ENCODE data around the gene PPARA. TPM values are rescaled to one million over a fixed set of nuclear protein-coding genes. Genes with fewer than 3 reads are reported as not detected.

Gene PPARA
- total and polyA plus RNA-seq, 2 of the 4 experiments (the other 2 are of a cell fraction) = 3.1 to 7.0 TPM

DNA sequence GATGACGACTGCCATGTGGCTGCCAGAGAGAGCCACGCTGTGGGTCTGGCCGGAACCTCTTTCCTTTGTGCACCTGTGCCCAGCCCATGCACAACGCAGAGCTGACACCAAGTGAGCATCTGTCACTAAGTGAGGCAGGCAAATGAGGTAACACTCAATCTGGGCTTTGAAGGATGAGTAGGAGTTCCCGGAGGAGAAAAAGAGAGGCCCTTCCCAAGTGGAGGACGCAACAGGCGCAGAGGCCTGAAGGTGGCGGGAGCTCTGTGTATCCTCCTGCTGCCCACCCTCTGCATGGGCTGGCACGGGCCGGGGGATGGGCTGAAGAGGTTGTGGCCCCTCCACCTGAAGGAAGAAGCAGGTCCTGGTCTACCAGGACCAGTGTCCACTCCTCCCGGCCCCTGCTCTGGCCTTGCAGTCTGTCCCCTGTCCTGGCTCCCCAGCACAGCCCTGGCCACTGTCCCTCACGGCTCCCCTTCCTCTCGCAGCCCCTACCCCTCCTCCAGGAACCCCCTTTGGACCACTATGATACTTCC is 23.4 kb upstream of the PPARA start:
- H4K91ac ChIP-seq (ENCODE audit: insufficient read depth, low read depth, low read length) = no peak overlapping the region
- H3K4me2 ChIP-seq (ENCODE audit: low read depth, low read length) = no peak overlapping the region
- intact Hi-C loops (cut with micrococcal nuclease) (no loop called here), dilution Hi-C loops (cut with HindIII; ENCODE audit: low sequenced_read_pairs, unreplicated experiment) (no loop called here), in situ Hi-C loops (cut with MboI; ENCODE audit: low sequenced_read_pairs) (loop anchor here (25.0 kb wide), 1 partner anchor 410 kb away; the partner anchor contains the start of gene CELSR1)
- H2BK20ac ChIP-seq (ENCODE audit: low read depth, low read length) = no peak overlapping the region
- ChIA-PET POLR2A (ENCODE audit: unreplicated experiment) (no interaction called here), CTCF (no interaction called here)
- no peak overlapping the region for H2BK15ac ChIP-seq (ENCODE audit: low read depth, low read length)
- no peak overlapping the region for H3K14ac ChIP-seq (replicated peaks; ENCODE audit: low read depth, low read length)
- H2BK120ac ChIP-seq (ENCODE audit: low read depth, low read length) = no peak overlapping the region
- H3K79me1 ChIP-seq (ENCODE audit: low read depth in 1 of 2, low read length in 2 of 2) = no peaks in the 10 kb centered on the region
- H3K18ac ChIP-seq (ENCODE audit: low read depth, low read length) = no peak overlapping the region
- H3K56ac ChIP-seq (ENCODE audit: extremely low read depth, insufficient read depth, low read length) = no peak overlapping the region
- ATAC-seq (ENCODE audit: low read depth) (no peak), DNase-seq (no peak)
- 95% methylated on average over 8 of the region's 13 CpGs; no CpG with 5 or more reads in 1 of the 2 experiments for WGBS, 2 experiments (ENCODE audit: extremely low coverage in 2 of 2, insufficient read length in 1 of 2)
- no peak overlapping the region for H2AK5ac ChIP-seq (ENCODE audit: low read depth, low read length)
- H3K4me3 ChIP-seq (ENCODE audit: insufficient read depth, low read depth, low read length) = no peak overlapping the region
- H3K23ac ChIP-seq (ENCODE audit: low read depth, low read length) = no peak overlapping the region
- no peaks in the 10 kb centered on the region; the same call in 1 of the 2 replicates for H3K27me3 ChIP-seq (ENCODE audit: control insufficient read depth, insufficient read depth, low read length)
- H2AK9ac ChIP-seq (replicated peaks; ENCODE audit: low read depth, low read length, poor library complexity) = no peak overlapping the region
- H3K36me3 ChIP-seq (ENCODE audit: control insufficient read depth, insufficient read depth, low read length) = no peaks in the 10 kb centered on the region
- no peaks in the 10 kb centered on the region for H3K9me3 ChIP-seq (ENCODE audit: control insufficient read depth, insufficient read depth, low read length)
- TF ChIP-seq, protein P1, sequence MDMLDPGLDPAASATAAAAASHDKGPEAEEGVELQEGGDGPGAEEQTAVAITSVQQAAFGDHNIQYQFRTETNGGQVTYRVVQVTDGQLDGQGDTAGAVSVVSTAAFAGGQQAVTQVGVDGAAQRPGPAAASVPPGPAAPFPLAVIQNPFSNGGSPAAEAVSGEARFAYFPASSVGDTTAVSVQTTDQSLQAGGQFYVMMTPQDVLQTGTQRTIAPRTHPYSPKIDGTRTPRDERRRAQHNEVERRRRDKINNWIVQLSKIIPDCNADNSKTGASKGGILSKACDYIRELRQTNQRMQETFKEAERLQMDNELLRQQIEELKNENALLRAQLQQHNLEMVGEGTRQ (IDR thresholded peaks at IDR 0.05; ENCODE audit: low read depth, low read length) = no peak
- TF ChIP-seq RCOR1 (IDR thresholded peaks at IDR 0.05; ENCODE audit: insufficient replicate concordance, low read length) = no peak
- no peak for TF ChIP-seq CEBPB (IDR thresholded peaks at IDR 0.05; ENCODE audit: low read depth, low read length)
- no peak for TF ChIP-seq POLR2A (IDR thresholded peaks at IDR 0.05; ENCODE audit: low read depth, low read length)
- TF ChIP-seq, protein P2, sequence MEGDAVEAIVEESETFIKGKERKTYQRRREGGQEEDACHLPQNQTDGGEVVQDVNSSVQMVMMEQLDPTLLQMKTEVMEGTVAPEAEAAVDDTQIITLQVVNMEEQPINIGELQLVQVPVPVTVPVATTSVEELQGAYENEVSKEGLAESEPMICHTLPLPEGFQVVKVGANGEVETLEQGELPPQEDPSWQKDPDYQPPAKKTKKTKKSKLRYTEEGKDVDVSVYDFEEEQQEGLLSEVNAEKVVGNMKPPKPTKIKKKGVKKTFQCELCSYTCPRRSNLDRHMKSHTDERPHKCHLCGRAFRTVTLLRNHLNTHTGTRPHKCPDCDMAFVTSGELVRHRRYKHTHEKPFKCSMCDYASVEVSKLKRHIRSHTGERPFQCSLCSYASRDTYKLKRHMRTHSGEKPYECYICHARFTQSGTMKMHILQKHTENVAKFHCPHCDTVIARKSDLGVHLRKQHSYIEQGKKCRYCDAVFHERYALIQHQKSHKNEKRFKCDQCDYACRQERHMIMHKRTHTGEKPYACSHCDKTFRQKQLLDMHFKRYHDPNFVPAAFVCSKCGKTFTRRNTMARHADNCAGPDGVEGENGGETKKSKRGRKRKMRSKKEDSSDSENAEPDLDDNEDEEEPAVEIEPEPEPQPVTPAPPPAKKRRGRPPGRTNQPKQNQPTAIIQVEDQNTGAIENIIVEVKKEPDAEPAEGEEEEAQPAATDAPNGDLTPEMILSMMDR (conservative IDR thresholded peaks at IDR 0.05; ENCODE audit: low read depth, low read length) = no peak
- TF ChIP-seq CHD1 (IDR thresholded peaks at IDR 0.05; ENCODE audit: low read depth, low read length) = no peak
- TF ChIP-seq, protein P3, sequence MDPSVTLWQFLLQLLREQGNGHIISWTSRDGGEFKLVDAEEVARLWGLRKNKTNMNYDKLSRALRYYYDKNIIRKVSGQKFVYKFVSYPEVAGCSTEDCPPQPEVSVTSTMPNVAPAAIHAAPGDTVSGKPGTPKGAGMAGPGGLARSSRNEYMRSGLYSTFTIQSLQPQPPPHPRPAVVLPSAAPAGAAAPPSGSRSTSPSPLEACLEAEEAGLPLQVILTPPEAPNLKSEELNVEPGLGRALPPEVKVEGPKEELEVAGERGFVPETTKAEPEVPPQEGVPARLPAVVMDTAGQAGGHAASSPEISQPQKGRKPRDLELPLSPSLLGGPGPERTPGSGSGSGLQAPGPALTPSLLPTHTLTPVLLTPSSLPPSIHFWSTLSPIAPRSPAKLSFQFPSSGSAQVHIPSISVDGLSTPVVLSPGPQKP (IDR thresholded peaks at IDR 0.05; ENCODE audit: borderline replicate concordance, low read depth, low read length) = no peak
- H3K4ac ChIP-seq (ENCODE audit: low read depth, low read length) = no peak overlapping the region
- no peak overlapping the region for H2AFZ ChIP-seq (replicated peaks; ENCODE audit: low read length, poor library complexity)
- H2BK5ac ChIP-seq (ENCODE audit: low read depth, low read length, poor library complexity, severe bottlenecking) = no peak overlapping the region
- no peak overlapping the region for H4K8ac ChIP-seq (ENCODE audit: low read depth in 2 of 2, low read length in 2 of 2)
- no peaks in the 10 kb centered on the region for H3K4me1 ChIP-seq (ENCODE audit: control insufficient read depth, insufficient read depth, low read length)
- H4K20me1 ChIP-seq (ENCODE audit: insufficient read depth, low read length) = no peaks in the 10 kb centered on the region
- H3K9ac ChIP-seq (ENCODE audit: low read depth, low read length) = no peak overlapping the region
- H3K9me1 ChIP-seq (ENCODE audit: insufficient read depth, low read length) = no peaks in the 10 kb centered on the region; the same call in 1 of the 2 replicates
- BruUV-seq (replicated peaks) = no TSS peak
- H4K5ac ChIP-seq (ENCODE audit: low read depth, low read length) = no peak overlapping the region
- H3K27ac ChIP-seq (ENCODE audit: insufficient read depth, low read length) = no peak overlapping the region

Measured in IMR-90 (cell line).